Stimulated activated CD8-positive, alpha-beta memory T cell treated with anti-CD3 and anti-CD28 coated beads, Interleukin-4, amount 100 ng/mL, for 48 hours (primary cell): Measurements from ENCODE around the gene CST9.
"Not testable (repeated sequence)": the region's sequence is repeated elsewhere in the genome, so short reads cannot be mapped to it uniquely, and the experiment has no call there.

ENCODE experiments used
- DNase-seq: peaks from one replicate; pipeline ENCODE4 v3.0.0-alpha.2; 2020

CST9 gene

GRCh38 chr20:23636908-23637281 lies 31.2 kb upstream of the CST9 start:
- no peak for DNase-seq

- DNase-seq = no peak
These were observed 30.6 kb upstream of the CST9 start for GRCh38 chr20:23636182-23636907.

GRCh38 chr20:23635768-23636090 lies 30.0 kb upstream of the CST9 start:
- not testable (repeated sequence) for DNase-seq

GRCh38 chr20:23634985-23635767 lies 29.5 kb upstream of the CST9 start:
- no peak for DNase-seq

- DNase-seq = no peak
These were observed 28.5 kb upstream of the CST9 start for GRCh38 chr20:23634044-23634801.

GRCh38 chr20:23632711-23633573 lies 27.2 kb upstream of the CST9 start:
- DNase-seq = no peak

- DNase-seq = no peak
These were observed 26.4 kb upstream of the CST9 start for GRCh38 chr20:23631981-23632710.

- no peak for DNase-seq
These were observed 25.6 kb upstream of the CST9 start for GRCh38 chr20:23631226-23631822.

- no peak for DNase-seq
These were observed 24.7 kb upstream of the CST9 start for GRCh38 chr20:23630392-23630849.

GRCh38 chr20:23629542-23630391 lies 24.1 kb upstream of the CST9 start:
- no peak for DNase-seq

GRCh38 chr20:23629017-23629541 lies 23.4 kb upstream of the CST9 start:
- DNase-seq = no peak

GRCh38 chr20:23628402-23629016 lies 22.8 kb upstream of the CST9 start:
- no peak for DNase-seq

GRCh38 chr20:23627501-23627900 lies 21.8 kb upstream of the CST9 start:
- no peak for DNase-seq

- DNase-seq = no peak
These were observed 20.4 kb upstream of the CST9 start for GRCh38 chr20:23626040-23626620.

- no peak for DNase-seq
These were observed 19.7 kb upstream of the CST9 start for GRCh38 chr20:23625236-23625964.

- DNase-seq = no peak
These were observed 18.6 kb upstream of the CST9 start for GRCh38 chr20:23624324-23624691.

- DNase-seq = no peak
These were observed 18.1 kb upstream of the CST9 start for GRCh38 chr20:23623666-23624323.

- no peak for DNase-seq
These were observed 17.2 kb upstream of the CST9 start for GRCh38 chr20:23622839-23623343.
